HEK293T (cell line): ENCODE data around the gene PPDPF.

Source experiments
- FOXA1 ChIP-seq: fragments of 450-650 bp; IDR thresholded peaks from 2 replicates; pipeline ENCODE4 v1.6.1; 2016; ENCODE audit warnings: mild to moderate bottlenecking
- FOXK2 ChIP-seq: fragments of 450-650 bp; IDR thresholded peaks from 2 replicates; pipeline ENCODE4 v1.6.1; 2016; ENCODE audit warnings: mild to moderate bottlenecking
- TARDBP ChIP-seq: fragments of 450-650 bp; IDR thresholded peaks from 2 replicates; pipeline ENCODE4 v1.6.1; 2016

DNA sequence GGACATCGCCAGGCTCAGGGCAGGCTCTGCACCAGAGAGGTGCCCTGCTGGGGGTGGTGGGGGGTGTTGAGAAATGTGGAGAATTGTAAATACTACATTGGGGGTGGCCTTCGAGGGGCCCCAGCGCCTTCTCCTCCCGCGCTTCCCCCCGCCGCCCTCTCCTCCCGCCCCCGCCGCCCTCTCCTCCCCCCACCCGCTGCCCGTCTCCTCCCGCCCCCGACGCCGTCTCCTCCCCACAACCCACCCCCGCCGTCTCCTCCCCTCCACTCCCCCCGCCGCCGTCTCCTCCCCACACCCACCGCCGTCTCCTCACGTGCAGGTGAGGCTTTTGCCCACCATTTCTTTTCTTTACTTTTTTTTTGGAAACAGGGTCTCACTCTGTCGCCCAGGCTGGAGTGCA, 28.5 kb downstream of the PPDPF start:
- TF ChIP-seq FOXK2 = no peak
- no peak for TF ChIP-seq TARDBP
- no peak for TF ChIP-seq FOXA1
